NCI-H82 (cell line): Measurements from ENCODE around the gene IFRD1.
"Not testable (repeated sequence)": the region's sequence is repeated elsewhere in the genome, so short reads cannot be mapped to it uniquely, and the experiment has no call there.

ENCODE experiments used
- DNase-seq: peaks from one replicate; lab custom pipeline; 2025; lab: John Stamatoyannopoulos, UW

IFRD1 gene

DNA sequence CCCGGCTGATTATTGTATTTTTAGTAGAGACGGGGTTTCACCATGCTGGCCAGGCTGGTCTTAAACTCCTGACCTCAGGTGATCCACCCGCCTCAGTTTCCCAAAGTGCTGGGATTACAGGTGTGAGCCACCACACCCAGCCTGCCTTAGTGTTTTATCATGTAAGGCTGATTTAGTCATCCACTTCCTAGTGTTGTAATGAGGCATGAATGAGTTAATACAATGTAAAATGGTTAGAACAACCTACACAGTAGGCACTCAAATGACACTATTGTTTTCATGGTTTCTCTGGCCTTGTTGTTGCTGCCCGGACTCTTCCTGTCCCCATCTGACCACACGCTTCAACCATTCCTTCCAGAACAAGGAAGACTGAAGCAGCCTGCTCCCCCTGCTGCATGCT is 66.2 kb downstream of the IFRD1 start:
- not testable (repeated sequence) for DNase-seq

DNA sequence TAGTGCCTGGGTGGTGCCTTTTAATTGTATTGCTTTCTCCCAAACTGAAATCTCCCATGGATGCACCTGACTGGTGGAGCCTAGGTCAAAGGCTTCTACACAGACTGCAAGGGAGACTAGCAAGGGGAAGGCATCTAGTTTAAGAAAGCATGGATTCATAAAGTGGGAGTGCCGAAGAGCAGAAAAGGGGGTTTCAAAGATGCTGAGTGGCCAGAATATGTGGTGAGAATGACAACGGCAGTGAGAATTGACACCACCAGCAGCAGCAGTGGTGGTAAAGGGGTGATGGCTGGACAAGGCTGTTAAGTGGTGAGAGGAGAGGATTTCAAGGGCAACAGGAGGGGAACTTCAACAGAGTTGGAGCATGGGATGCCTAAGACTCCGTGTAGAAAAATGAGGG is 67.2 kb downstream of the IFRD1 start:
- no peak for DNase-seq

DNA sequence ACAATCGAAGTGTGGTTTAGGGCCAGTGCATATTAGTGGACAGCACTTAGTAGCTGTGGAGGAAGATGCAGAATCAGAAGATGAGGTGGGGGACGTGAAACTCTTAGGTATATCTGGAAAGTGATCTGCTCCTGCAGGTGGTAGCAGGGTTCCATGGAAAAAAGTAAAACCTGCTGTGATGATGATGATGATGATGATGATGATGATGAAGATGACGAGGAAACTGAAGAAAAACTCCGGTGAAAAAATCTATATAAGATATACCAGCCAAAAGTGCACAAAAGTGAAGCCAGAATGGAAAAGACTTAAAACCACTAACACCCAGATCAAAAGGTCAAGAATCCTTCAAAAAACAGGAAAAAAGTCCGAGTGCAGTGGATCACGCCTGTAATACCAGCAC is 70.5 kb downstream of the IFRD1 start:
- DNase-seq, result no peak

DNA sequence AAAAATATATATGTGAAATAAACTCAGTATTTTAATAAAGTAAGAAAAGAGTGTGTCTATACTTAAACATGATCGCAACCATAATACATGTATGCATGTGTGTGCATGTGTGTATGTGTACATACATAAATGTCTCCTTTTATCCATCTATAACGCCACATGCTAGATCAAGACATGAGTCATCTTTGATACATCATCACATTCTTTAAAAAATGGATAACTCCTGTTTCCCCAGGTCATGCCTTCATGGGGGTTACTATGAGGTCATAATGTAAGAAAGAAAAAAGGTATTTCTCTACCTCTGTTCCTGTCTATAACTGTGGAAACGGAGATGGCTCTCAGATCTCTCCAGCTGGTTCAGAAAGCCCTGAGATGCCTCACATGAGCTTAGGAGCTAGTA is 71.7 kb downstream of the IFRD1 start:
- peak; percentile 6 for DNase-seq

DNA sequence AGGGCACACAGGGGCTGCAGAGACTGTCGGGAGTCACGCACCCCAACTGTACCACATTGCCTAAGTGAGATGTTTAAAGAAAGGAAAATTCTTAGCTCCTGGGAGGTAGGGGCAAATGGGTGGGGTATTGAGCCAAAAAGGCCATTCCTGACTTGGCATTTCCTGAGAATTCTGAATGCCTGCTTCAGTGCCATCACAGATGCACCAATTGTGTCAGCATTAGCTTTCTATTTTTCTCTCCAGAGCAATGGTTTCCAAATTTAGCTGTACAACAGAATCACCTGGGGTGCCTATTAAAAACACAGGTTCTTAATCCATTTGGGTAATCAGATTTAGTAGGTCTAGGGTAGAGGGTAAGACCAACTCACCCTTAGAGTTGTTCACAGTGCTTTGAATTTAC is 73.6 kb downstream of the IFRD1 start:
- peak; percentile 40 for DNase-seq
